Measurements from ENCODE around the gene ROBO4.

DNA sequence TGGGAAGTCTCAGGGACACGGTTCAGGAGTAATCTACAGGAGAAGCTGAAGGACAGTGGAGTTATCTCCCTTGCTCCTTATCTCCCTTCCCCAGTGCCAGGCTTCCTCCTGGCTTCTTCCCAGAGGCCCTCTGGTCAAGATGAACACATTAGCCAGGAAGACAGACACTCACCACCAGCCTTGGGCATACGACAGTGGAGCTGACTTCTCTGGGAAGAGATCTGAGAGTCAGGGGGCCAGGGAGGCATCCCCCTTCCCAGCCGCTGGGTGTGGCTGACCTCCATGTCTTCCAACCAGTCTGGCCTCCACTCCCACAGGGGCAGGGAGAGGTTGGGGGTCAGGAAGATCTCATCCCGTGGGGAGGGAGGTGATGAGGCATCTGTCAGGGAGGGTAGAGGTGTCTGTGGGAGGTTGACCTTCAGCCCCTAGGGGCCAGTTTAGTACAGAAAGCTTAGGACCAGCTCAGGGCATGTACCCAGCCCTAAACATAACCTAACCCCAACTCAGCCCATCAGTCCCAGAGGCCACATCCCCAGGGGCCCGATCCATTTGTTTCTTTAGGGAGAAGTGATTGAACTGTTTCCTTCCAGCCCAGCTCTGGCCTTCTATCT, 12.7 kb downstream of the ROBO4 start:
- TF ChIP-seq POLR2AphosphoS5 (IDR thresholded peaks at IDR 0.05) (no peak), POLR2A (IDR thresholded peaks at IDR 0.05) (no peak), EP300 (IDR thresholded peaks at IDR 0.05) (no peak)
- TF ChIP-seq, protein P1, sequence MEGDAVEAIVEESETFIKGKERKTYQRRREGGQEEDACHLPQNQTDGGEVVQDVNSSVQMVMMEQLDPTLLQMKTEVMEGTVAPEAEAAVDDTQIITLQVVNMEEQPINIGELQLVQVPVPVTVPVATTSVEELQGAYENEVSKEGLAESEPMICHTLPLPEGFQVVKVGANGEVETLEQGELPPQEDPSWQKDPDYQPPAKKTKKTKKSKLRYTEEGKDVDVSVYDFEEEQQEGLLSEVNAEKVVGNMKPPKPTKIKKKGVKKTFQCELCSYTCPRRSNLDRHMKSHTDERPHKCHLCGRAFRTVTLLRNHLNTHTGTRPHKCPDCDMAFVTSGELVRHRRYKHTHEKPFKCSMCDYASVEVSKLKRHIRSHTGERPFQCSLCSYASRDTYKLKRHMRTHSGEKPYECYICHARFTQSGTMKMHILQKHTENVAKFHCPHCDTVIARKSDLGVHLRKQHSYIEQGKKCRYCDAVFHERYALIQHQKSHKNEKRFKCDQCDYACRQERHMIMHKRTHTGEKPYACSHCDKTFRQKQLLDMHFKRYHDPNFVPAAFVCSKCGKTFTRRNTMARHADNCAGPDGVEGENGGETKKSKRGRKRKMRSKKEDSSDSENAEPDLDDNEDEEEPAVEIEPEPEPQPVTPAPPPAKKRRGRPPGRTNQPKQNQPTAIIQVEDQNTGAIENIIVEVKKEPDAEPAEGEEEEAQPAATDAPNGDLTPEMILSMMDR (IDR thresholded peaks at IDR 0.05) = no peak
